TTC549 (cell line): ENCODE data around the gene PRR16.
"Not testable (repeated sequence)": the region's sequence is repeated elsewhere in the genome, so short reads cannot be mapped to it uniquely, and the experiment has no call there.

Experiments used
- FAIRE-seq: peaks from 2 replicates; lab custom pipeline; 2012; peaks lifted over from hg19 to GRCh38; lab: Jason Lieb, UNC

The PRR16 gene

GRCh38 chr5:120463991-120464626 lies at the start of gene PRR16:
PRR16 (plus strand) TSS chr5:120464300.
- no peak for FAIRE-seq

GRCh38 chr5:120415985-120416384 lies 48.1 kb upstream of the PRR16 start:
- FAIRE-seq, result no peak

GRCh38 chr5:120419127-120419526 lies 45.0 kb upstream of the PRR16 start:
- FAIRE-seq, result no peak

GRCh38 chr5:120426633-120427275 lies 37.3 kb upstream of the PRR16 start:
- FAIRE-seq, result not testable (repeated sequence)

- no peak for FAIRE-seq
These were observed 33.5 kb upstream of the PRR16 start for GRCh38 chr5:120430572-120430971.

GRCh38 chr5:120432861-120433260 lies 31.2 kb upstream of the PRR16 start:
- FAIRE-seq, result no peak

- no peak for FAIRE-seq
These were observed 29.0 kb upstream of the PRR16 start for GRCh38 chr5:120435129-120435528.

GRCh38 chr5:120436996-120437395 lies 27.1 kb upstream of the PRR16 start:
- no peak for FAIRE-seq

GRCh38 chr5:120442694-120443093 lies 21.4 kb upstream of the PRR16 start:
- no peak for FAIRE-seq

- FAIRE-seq, result no peak
These were observed 20.5 kb upstream of the PRR16 start for GRCh38 chr5:120443607-120444006.

GRCh38 chr5:120446068-120446492 lies 18.0 kb upstream of the PRR16 start:
- FAIRE-seq, result no peak

GRCh38 chr5:120446901-120447300 lies 17.2 kb upstream of the PRR16 start:
- no peak for FAIRE-seq

GRCh38 chr5:120447706-120448239 lies 16.3 kb upstream of the PRR16 start:
- no peak for FAIRE-seq

GRCh38 chr5:120449501-120449900 lies 14.6 kb upstream of the PRR16 start:
- FAIRE-seq, result no peak

- no peak for FAIRE-seq
These were observed 13.2 kb upstream of the PRR16 start for GRCh38 chr5:120450910-120451309.

GRCh38 chr5:120451445-120451844 lies 12.7 kb upstream of the PRR16 start:
- no peak for FAIRE-seq

- FAIRE-seq, result no peak
These were observed 11.6 kb upstream of the PRR16 start for GRCh38 chr5:120452471-120452870.

GRCh38 chr5:120454094-120454798 lies 9.9 kb upstream of the PRR16 start:
- no peak for FAIRE-seq

GRCh38 chr5:120456006-120456405 lies 8.1 kb upstream of the PRR16 start:
- no peak for FAIRE-seq

- FAIRE-seq, result no peak
These were observed 6.1 kb upstream of the PRR16 start for GRCh38 chr5:120457839-120458507.

GRCh38 chr5:120458508-120458847 lies 5.6 kb upstream of the PRR16 start:
- FAIRE-seq, result not testable (repeated sequence)

GRCh38 chr5:120461251-120461650 lies 2.8 kb upstream of the PRR16 start:
- no peak for FAIRE-seq
